Smooth muscle cell (in vitro differentiated cells): ENCODE data around the gene TNFSF10. TPM values are rescaled to one million over a fixed set of nuclear protein-coding genes. Genes with fewer than 3 reads are reported as not detected.

ENCODE experiments used
- DNase-seq: peaks from one replicate; lab custom pipeline; 2025; ENCODE audit not compliant: unreplicated experiment; lab: John Stamatoyannopoulos, UW
- H2AFZ ChIP-seq: fragments of 200-600 bp; sonication (generic); 2 replicates; pipeline ENCODE4 v1.6.0; 2016; ENCODE audit warnings: antibody characterized with exemption, low read depth, mild to moderate bottlenecking
- H3F3A ChIP-seq: fragments of 200-600 bp; sonication (generic); 2 replicates; pipeline ENCODE4 v1.6.0; 2017; ENCODE audit warnings: antibody characterized with exemption, low read depth
- H3K27ac ChIP-seq: fragments of 200-600 bp; sonication (generic); 2 replicates; pipeline ENCODE4 v1.5.1; 2016; ENCODE audit warnings: low read depth, mild to moderate bottlenecking
- H3K27me3 ChIP-seq: fragments of 200-600 bp; sonication (generic); 2 replicates; pipeline ENCODE4 v1.6.1; 2016; ENCODE audit warnings: low read depth, mild to moderate bottlenecking
- H3K36me3 ChIP-seq: fragments of 200-600 bp; sonication (generic); 2 replicates; pipeline ENCODE4 v1.5.1; 2016; ENCODE audit warnings: low read depth
- H3K4me1 ChIP-seq: fragments of 200-600 bp; sonication (generic); 2 replicates; pipeline ENCODE4 v1.5.1; 2016; ENCODE audit warnings: low read depth
- H3K4me2 ChIP-seq: fragments of 200-600 bp; sonication (generic); 2 replicates; pipeline ENCODE4 v1.6.0; 2016; ENCODE audit warnings: mild to moderate bottlenecking
- H3K4me3 ChIP-seq: fragments of 200-600 bp; sonication (generic); 2 replicates; pipeline ENCODE4 v1.5.1; 2016; ENCODE audit warnings: mild to moderate bottlenecking
- H3K79me2 ChIP-seq: fragments of 200-600 bp; sonication (generic); 2 replicates; pipeline ENCODE4 v1.6.0; 2016; ENCODE audit warnings: low read depth, mild to moderate bottlenecking
- H3K9ac ChIP-seq: fragments of 200-600 bp; sonication (generic); 2 replicates; pipeline ENCODE4 v1.6.0; 2016; ENCODE audit warnings: low read depth
- H3K9me3 ChIP-seq: fragments of 200-600 bp; sonication (generic); replicated peaks from 2 replicates; pipeline ENCODE4 v1.5.1; 2016; ENCODE audit warnings: low read depth
- H4K20me1 ChIP-seq: fragments of 200-600 bp; sonication (generic); 2 replicates; pipeline ENCODE4 v1.6.0; 2016; ENCODE audit warnings: low read depth
- CTCF ChIP-seq: fragments of 200-600 bp; sonication (generic); IDR thresholded peaks from 2 replicates; pipeline ENCODE4 v1.5.1; 2017; ENCODE audit warnings: borderline replicate concordance, mild to moderate bottlenecking, antibody characterized with exemption; ENCODE audit not compliant: insufficient read depth, poor library complexity, severe bottlenecking
- WGBS: methylation state at CpG from one replicate; pipeline ENCODE4 v1.1.7; 2016; ENCODE audit warnings: low lambda C conversion rate; 5-methylcytosine and 5-hydroxymethylcytosine counted together
- polyA plus RNA-seq: library from polyadenylated mRNA; unstranded; fragments of >200 nt; fragmentation: Nextera tagmentation; extraction: Ambion mirVana; gene quantifications from 2 replicates; pipeline ENCODE4 v1.2.1, GENCODE V29; 2016
- total RNA-seq: library from RNA; depleted of rRNA; stranded (reverse); fragments of >200 nt; gene quantifications from 2 replicates; pipeline ENCODE4 v1.2.3, GENCODE V29; 2014

Gene TNFSF10
- total and polyA plus RNA-seq, 2 experiments from 2014 or later, result 22.4 to 37.1 TPM

GRCh38 chr3:172513488-172513887 lies 9.7 kb downstream of the TNFSF10 start:
- TF ChIP-seq CTCF, result no peak
- no peak for DNase-seq

GRCh38 chr3:172511783-172512762 lies 11.2 kb downstream of the TNFSF10 start:
- Histone ChIP-seq H3K4me1 (peaks cover 3% of the 10 kb centered on the region), H3K9me3 (no peaks in the 10 kb centered on the region), H2AFZ (peak overlapping the region; percentile 63), H3K4me3 (no peak overlapping the region), H4K20me1 (no peaks in the 10 kb centered on the region), H3K27me3 (no peaks in the 10 kb centered on the region), H3K79me2 (no peaks in the 10 kb centered on the region), H3K9ac (peak overlapping the region; percentile 9), H3F3A (peaks cover 11% of the 10 kb centered on the region), H3K4me2 (peak overlapping the region; percentile 65), H3K36me3 (no peaks in the 10 kb centered on the region), H3K27ac (peak overlapping the region; percentile 77)
- WGBS, result 58% methylated on average over 7 of the region's 7 CpGs
- DNase-seq, result no peak
- no peak for TF ChIP-seq CTCF

More at GRCh38 chr3:172513488-172513887, 9.7 kb downstream of the TNFSF10 start:
- H3K4me3 ChIP-seq, result no peak overlapping the region
- 49% methylated on average over 2 of the region's 2 CpGs for WGBS
- H3F3A ChIP-seq, result peaks cover 13% of the 10 kb centered on the region
- H3K27ac ChIP-seq, result peak overlapping the region; percentile 77
- no peaks in the 10 kb centered on the region for H4K20me1 ChIP-seq
- H3K4me1 ChIP-seq, result peaks cover 4% of the 10 kb centered on the region
- no peaks in the 10 kb centered on the region for H3K36me3 ChIP-seq
- no peaks in the 10 kb centered on the region for H3K27me3 ChIP-seq
- peak overlapping the region; percentile 65 for H3K4me2 ChIP-seq
- H3K79me2 ChIP-seq, result no peaks in the 10 kb centered on the region
- no peaks in the 10 kb centered on the region for H3K9me3 ChIP-seq
- H3K9ac ChIP-seq, result no peak overlapping the region
- H2AFZ ChIP-seq, result no peak overlapping the region

GRCh38 chr3:172506094-172506493 lies 17.1 kb downstream of the TNFSF10 start:
- Histone ChIP-seq H3K27me3 (no peaks in the 10 kb centered on the region), H3F3A (no peaks in the 10 kb centered on the region), H2AFZ (no peak overlapping the region), H3K9ac (no peak overlapping the region), H3K9me3 (no peaks in the 10 kb centered on the region), H4K20me1 (no peaks in the 10 kb centered on the region), H3K27ac (no peak overlapping the region), H3K4me2 (no peak overlapping the region), H3K4me3 (no peak overlapping the region), H3K36me3 (no peaks in the 10 kb centered on the region), H3K4me1 (no peaks in the 10 kb centered on the region), H3K79me2 (no peaks in the 10 kb centered on the region)
- no peak for DNase-seq
- TF ChIP-seq CTCF, result no peak
